ENCODE results near the gene SMPX.

DNA sequence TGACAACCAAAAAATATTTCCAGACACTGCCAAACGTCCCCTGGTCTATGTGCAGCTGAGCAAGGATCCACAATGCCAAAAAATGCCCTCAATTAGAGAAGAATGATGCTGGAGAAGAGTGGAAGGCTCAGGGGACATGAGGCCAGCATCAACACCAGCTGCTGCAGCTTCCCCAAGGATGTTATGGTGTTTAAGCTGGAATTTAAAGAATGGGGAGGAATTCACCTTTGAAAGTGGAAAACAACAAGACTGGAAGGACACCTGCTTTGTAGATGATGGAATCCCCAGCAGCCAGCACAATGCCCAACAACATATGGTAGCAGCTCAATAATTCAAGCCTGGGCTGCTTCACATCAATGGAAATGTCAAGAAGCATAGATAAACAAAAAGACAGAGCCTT, 20.3 kb upstream of the SMPX start:
- TF ChIP-seq, protein P1, sequence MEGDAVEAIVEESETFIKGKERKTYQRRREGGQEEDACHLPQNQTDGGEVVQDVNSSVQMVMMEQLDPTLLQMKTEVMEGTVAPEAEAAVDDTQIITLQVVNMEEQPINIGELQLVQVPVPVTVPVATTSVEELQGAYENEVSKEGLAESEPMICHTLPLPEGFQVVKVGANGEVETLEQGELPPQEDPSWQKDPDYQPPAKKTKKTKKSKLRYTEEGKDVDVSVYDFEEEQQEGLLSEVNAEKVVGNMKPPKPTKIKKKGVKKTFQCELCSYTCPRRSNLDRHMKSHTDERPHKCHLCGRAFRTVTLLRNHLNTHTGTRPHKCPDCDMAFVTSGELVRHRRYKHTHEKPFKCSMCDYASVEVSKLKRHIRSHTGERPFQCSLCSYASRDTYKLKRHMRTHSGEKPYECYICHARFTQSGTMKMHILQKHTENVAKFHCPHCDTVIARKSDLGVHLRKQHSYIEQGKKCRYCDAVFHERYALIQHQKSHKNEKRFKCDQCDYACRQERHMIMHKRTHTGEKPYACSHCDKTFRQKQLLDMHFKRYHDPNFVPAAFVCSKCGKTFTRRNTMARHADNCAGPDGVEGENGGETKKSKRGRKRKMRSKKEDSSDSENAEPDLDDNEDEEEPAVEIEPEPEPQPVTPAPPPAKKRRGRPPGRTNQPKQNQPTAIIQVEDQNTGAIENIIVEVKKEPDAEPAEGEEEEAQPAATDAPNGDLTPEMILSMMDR (IDR thresholded peaks at IDR 0.05): no peak
- TF ChIP-seq POLR2A (IDR thresholded peaks at IDR 0.05; ENCODE audit: low read length) (no peak), BHLHE40 (IDR thresholded peaks at IDR 0.05; ENCODE audit: low read depth, low read length) (no peak), HOXB5 (CRISPR knock-in tag; IDR thresholded peaks at IDR 0.05) (no peak), SREBF2 (IDR thresholded peaks at IDR 0.05) (no peak), RNF2 (IDR thresholded peaks at IDR 0.05; ENCODE audit: borderline replicate concordance, low read depth) (no peak), EP300 (IDR thresholded peaks at IDR 0.05) (no peak), JUN (IDR thresholded peaks at IDR 0.05) (no peak), CHD4 (IDR thresholded peaks at IDR 0.05; ENCODE audit: borderline replicate concordance) (no peak), SMC3 (IDR thresholded peaks at IDR 0.05) (no peak), ZSCAN20 (CRISPR knock-in tag; IDR thresholded peaks at IDR 0.05) (no peak)
- TF ChIP-seq, protein P2, sequence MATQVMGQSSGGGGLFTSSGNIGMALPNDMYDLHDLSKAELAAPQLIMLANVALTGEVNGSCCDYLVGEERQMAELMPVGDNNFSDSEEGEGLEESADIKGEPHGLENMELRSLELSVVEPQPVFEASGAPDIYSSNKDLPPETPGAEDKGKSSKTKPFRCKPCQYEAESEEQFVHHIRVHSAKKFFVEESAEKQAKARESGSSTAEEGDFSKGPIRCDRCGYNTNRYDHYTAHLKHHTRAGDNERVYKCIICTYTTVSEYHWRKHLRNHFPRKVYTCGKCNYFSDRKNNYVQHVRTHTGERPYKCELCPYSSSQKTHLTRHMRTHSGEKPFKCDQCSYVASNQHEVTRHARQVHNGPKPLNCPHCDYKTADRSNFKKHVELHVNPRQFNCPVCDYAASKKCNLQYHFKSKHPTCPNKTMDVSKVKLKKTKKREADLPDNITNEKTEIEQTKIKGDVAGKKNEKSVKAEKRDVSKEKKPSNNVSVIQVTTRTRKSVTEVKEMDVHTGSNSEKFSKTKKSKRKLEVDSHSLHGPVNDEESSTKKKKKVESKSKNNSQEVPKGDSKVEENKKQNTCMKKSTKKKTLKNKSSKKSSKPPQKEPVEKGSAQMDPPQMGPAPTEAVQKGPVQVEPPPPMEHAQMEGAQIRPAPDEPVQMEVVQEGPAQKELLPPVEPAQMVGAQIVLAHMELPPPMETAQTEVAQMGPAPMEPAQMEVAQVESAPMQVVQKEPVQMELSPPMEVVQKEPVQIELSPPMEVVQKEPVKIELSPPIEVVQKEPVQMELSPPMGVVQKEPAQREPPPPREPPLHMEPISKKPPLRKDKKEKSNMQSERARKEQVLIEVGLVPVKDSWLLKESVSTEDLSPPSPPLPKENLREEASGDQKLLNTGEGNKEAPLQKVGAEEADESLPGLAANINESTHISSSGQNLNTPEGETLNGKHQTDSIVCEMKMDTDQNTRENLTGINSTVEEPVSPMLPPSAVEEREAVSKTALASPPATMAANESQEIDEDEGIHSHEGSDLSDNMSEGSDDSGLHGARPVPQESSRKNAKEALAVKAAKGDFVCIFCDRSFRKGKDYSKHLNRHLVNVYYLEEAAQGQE (IDR thresholded peaks at IDR 0.05): no peak

All from A549 (cell line).